OCI-LY7 (cell line): Measurements from ENCODE around the gene STIM1.
"Not testable (repeated sequence)": the region's sequence is repeated elsewhere in the genome, so short reads cannot be mapped to it uniquely, and the experiment has no call there.

ENCODE experiments used
- EZH2phosphoT487 ChIP-seq: fragments of 200-600 bp; sonication (generic); IDR thresholded peaks from 2 replicates; pipeline ENCODE4 v1.6.1; 2018; ENCODE audit warnings: low read depth, borderline replicate concordance, mild to moderate bottlenecking, mixed run types, antibody characterized with exemption, low read length, moderate library complexity, mixed read lengths
- TF ChIP-seq, protein P1 (sequence below): fragments of 200-600 bp; sonication (generic); conservative IDR thresholded peaks from 2 replicates; pipeline ENCODE4 v1.5.1; 2014; ENCODE audit warnings: mild to moderate bottlenecking, antibody characterized with exemption, low read length, moderate library complexity, mixed read lengths

DNA sequence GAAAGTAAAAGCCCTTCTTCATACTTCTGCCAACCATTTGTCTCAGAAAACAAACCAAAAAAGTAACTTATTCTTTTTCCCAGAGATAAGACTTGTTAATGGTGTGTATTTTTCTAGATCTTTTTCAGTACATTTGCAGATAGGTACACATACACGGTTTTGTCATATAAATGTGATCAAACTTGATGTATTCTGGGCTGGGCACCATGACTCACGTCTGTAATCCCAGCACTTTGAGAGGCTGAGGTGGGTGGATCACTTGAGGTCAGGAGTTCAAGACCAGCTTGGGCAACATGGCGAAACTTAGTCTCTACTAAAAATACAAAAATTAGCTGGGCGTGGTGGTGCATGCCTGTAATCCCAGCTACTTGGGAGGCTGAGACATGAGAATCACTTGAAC, 274.8 kb downstream of the STIM1 start:
- TF ChIP-seq, protein P1, sequence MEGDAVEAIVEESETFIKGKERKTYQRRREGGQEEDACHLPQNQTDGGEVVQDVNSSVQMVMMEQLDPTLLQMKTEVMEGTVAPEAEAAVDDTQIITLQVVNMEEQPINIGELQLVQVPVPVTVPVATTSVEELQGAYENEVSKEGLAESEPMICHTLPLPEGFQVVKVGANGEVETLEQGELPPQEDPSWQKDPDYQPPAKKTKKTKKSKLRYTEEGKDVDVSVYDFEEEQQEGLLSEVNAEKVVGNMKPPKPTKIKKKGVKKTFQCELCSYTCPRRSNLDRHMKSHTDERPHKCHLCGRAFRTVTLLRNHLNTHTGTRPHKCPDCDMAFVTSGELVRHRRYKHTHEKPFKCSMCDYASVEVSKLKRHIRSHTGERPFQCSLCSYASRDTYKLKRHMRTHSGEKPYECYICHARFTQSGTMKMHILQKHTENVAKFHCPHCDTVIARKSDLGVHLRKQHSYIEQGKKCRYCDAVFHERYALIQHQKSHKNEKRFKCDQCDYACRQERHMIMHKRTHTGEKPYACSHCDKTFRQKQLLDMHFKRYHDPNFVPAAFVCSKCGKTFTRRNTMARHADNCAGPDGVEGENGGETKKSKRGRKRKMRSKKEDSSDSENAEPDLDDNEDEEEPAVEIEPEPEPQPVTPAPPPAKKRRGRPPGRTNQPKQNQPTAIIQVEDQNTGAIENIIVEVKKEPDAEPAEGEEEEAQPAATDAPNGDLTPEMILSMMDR = not testable (repeated sequence)
- TF ChIP-seq EZH2phosphoT487 = not testable (repeated sequence)
